ENCODE measurements around the gene DYSF. TPM values are rescaled to one million over a fixed set of nuclear protein-coding genes. Genes with fewer than 3 reads are reported as not detected.

DYSF gene
- total RNA-seq, 4 donors from 2014 or later, result 2.8 to 14.9 (median 4.0) TPM

DNA sequence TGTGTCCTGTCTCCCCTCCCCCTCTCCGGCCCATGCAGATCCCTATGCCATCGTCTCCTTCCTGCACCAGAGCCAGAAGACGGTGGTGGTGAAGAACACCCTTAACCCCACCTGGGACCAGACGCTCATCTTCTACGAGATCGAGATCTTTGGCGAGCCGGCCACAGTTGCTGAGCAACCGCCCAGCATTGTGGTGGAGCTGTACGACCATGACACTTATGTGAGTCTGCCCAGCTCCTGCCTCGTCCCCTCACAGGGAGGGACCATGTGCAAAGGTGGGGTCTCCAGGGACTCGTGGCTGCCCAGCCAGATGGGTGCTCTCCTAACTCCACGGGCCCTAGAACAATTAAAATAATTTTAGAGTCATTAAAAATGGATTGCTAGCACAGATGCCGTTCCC is 145.2 kb downstream of the DYSF start:
- Histone ChIP-seq H3K27me3 (no peaks in the 10 kb centered on the region), H3K27ac (no peak overlapping the region), H3K9me3 (no peaks in the 10 kb centered on the region), H3K4me3 (no peak overlapping the region), H3K36me3 (no peaks in the 10 kb centered on the region), H3K4me1 (no peaks in the 10 kb centered on the region)
- TF ChIP-seq, protein P1, sequence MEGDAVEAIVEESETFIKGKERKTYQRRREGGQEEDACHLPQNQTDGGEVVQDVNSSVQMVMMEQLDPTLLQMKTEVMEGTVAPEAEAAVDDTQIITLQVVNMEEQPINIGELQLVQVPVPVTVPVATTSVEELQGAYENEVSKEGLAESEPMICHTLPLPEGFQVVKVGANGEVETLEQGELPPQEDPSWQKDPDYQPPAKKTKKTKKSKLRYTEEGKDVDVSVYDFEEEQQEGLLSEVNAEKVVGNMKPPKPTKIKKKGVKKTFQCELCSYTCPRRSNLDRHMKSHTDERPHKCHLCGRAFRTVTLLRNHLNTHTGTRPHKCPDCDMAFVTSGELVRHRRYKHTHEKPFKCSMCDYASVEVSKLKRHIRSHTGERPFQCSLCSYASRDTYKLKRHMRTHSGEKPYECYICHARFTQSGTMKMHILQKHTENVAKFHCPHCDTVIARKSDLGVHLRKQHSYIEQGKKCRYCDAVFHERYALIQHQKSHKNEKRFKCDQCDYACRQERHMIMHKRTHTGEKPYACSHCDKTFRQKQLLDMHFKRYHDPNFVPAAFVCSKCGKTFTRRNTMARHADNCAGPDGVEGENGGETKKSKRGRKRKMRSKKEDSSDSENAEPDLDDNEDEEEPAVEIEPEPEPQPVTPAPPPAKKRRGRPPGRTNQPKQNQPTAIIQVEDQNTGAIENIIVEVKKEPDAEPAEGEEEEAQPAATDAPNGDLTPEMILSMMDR (IDR thresholded peaks at IDR 0.05), result no peak
- TF ChIP-seq POLR2A (IDR thresholded peaks at IDR 0.05), result no peak
- no peak for DNase-seq

DNA sequence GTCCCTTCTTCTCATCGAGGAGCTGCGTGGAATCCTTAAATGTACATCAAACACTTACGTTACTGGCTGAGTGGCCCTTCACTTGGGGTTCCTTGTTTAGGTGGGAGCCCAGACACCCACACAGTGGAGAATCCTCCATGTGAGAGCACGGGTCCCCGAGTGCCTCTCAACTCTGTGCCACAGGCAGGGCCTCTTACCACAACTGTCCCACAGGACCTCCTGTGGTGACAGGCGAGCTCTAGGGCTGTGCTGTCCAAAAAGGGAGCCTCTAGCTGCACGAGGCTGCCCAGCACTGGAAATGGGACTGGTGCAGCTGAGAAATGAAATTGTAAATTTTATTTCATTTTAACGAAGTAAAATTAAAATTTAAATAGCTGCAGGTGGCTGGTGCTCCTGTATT is 145.7 kb downstream of the DYSF start:
- DNase-seq, result no peak
- Histone ChIP-seq H3K27me3 (no peaks in the 10 kb centered on the region), H3K4me1 (no peaks in the 10 kb centered on the region), H3K36me3 (no peaks in the 10 kb centered on the region), H3K9me3 (no peaks in the 10 kb centered on the region), H3K27ac (no peak overlapping the region), H3K4me3 (no peak overlapping the region)
- TF ChIP-seq, protein P1 (IDR thresholded peaks at IDR 0.05), result no peak
- TF ChIP-seq POLR2A (IDR thresholded peaks at IDR 0.05), result no peak

DNA sequence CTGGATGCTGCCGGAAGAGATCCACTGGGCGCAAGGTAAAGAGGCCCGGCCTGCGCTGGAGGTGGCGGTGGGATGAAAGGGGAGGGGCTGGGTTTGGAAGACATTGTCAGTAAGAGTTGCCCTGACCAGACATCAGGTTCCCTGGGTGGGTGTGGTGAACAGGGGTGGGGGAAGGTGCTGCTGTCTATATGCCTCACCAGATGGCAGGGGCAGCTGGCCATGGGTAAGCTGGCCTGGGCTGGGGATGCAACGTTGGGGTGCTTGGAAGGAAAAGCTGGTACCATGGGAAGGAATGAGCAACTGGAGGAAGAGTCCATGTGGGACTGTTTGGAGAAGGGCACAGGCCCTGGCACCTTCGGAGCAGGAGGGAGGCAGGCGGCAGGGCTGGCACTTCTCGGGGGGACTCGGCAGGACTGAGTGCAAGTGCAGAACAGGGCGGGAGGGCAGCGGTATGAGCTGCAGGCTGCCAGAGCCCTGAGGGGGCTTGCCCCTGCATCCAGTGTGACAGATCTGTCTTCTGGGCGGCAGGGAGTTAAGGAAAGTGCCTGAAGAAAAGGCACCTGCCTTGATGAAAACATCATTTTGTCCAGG is 146.4 kb downstream of the DYSF start:
- Histone ChIP-seq H3K27me3 (no peaks in the 10 kb centered on the region), H3K36me3 (no peaks in the 10 kb centered on the region), H3K9me3 (no peaks in the 10 kb centered on the region), H3K4me3 (no peak overlapping the region), H3K27ac (no peak overlapping the region), H3K4me1 (no peaks in the 10 kb centered on the region)
- no peak for DNase-seq
- TF ChIP-seq, protein P1 (IDR thresholded peaks at IDR 0.05), result no peak
- TF ChIP-seq POLR2A (IDR thresholded peaks at IDR 0.05), result no peak

DNA sequence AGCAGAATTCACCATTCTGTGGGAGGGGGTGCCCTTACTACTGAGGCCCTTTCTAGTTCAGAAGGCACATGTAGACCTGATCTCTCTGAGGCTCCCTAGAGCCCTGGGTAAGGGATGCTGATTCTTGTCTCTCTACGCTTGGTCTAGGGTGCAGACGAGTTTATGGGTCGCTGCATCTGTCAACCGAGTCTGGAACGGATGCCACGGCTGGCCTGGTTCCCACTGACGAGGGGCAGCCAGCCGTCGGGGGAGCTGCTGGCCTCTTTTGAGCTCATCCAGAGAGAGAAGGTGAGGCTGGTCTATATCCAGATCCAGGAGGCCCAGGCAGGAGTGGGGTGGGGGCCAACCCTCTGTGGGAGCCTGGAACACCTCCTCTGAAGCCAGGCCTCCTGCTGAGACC is 147.2 kb downstream of the DYSF start:
- TF ChIP-seq, protein P1 (IDR thresholded peaks at IDR 0.05), result no peak
- TF ChIP-seq POLR2A (IDR thresholded peaks at IDR 0.05), result no peak
- H3K27ac ChIP-seq, result no peak overlapping the region
- H3K4me1 ChIP-seq, result no peaks in the 10 kb centered on the region
- no peaks in the 10 kb centered on the region for H3K9me3 ChIP-seq
- H3K27me3 ChIP-seq, result no peaks in the 10 kb centered on the region
- DNase-seq, result no peak
- no peaks in the 10 kb centered on the region for H3K36me3 ChIP-seq
- H3K4me3 ChIP-seq, result no peak overlapping the region

DNA sequence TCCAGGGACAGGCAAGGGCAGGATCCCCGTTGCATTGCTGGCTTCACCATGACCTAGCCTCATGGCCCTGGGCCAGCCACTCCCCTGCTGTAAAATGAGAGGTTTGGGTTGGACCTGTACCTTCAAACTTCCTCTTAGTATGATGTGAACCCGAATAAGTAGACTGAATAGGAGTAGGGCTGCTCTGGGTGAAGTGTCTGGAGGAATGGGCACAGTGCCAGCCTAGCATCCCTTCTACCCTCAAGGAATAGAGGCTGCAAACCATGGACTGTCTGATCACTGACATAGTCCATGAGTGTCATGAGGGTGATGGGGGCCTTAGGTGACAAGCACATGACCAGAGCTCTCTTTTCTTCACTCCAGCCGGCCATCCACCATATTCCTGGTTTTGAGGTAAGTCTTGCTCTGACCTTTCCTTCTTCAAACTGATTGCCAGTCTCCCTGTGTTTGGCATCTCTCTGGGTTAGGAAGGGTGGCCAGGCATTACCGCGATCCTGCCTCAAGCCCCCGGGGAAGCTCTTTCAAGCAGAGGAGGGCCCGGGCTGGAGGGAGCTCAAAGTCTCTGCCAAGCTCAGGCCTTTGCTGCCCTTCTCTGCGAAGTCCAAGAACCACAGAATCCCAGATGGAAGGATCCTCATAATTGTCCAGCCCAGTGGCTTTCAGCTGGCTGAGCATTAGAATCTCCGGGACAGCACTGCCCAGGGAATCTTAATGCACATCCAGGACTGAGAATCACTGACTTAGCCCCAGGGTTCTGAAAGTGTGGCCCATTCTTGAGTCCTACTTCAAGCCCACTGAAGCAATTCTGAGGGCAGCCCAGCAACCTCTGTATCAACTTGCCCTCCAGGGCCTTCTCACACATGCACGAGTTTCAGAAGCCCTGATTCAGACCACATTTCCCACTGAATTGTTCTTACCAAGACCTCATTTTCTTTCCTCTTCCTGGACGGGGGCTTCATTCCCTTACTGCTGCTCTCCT is 148.1 kb downstream of the DYSF start:
- no peaks in the 10 kb centered on the region for H3K4me1 ChIP-seq
- no peaks in the 10 kb centered on the region for H3K36me3 ChIP-seq
- no peak for TF ChIP-seq POLR2A (IDR thresholded peaks at IDR 0.05)
- TF ChIP-seq, protein P1 (IDR thresholded peaks at IDR 0.05), result no peak
- H3K27me3 ChIP-seq, result no peaks in the 10 kb centered on the region
- H3K27ac ChIP-seq, result no peak overlapping the region
- H3K9me3 ChIP-seq, result no peaks in the 10 kb centered on the region
- no peak overlapping the region for H3K4me3 ChIP-seq
- DNase-seq, result no peak

All from Peyer's patch (tissue), 4 donors.